NCI-H1048 (cell line): ENCODE measurements around the gene ZFAND3.

Source experiments
- DNase-seq: peaks from one replicate; lab custom pipeline; 2025; lab: John Stamatoyannopoulos, UW

ZFAND3 gene

GRCh38 chr6:38004908-38005307 is 185.4 kb downstream of the ZFAND3 start:
- DNase-seq: no peak

GRCh38 chr6:38011937-38012336 is 192.4 kb downstream of the ZFAND3 start:
- DNase-seq: no peak

GRCh38 chr6:38012573-38012972 is 193.0 kb downstream of the ZFAND3 start:
- no peak for DNase-seq

GRCh38 chr6:38015341-38015740 is 195.8 kb downstream of the ZFAND3 start:
- DNase-seq: no peak

DNA sequence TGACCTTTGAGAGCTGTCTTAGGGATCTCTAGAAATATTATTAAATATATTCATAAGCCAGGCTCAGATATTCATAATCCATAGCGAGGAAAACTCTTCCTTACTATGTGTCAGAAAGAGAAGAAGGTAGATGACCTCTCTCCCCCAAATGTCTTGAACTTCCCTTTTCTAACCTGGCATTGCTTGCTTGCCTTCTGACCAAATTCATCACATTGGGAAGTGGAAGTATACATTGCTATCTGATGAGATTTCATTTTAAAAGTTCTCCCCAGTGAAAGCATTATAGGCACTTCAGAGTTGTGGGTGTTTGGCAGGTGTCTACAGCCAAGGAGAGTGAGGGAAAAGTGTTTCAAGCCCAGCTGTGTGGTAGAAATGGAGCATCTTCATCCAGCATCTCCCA is 197.3 kb downstream of the ZFAND3 start:
- DNase-seq: no peak

- no peak for DNase-seq
These were observed 199.2 kb downstream of the ZFAND3 start for GRCh38 chr6:38018755-38019165.

- DNase-seq: no peak
These were observed 201.1 kb downstream of the ZFAND3 start for GRCh38 chr6:38020593-38020992.

DNA sequence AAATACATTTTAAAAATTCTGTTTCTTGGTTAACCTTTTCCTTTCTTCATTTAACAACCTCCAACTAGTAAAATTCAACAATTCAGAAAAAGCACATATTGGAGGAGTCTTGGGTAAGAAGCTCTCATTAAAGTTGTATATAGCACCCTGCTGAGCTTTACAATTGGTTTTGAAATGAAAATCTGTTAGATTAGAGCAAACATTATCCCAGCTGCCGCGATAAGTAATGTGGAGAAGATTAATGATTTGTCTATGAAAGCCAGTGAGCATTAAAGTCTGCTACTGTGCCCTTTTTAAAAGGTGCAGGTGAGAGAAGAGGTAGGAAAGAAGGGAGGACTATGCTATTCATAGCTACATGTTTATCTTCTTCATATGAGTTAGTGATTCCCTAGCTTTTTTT is 201.5 kb downstream of the ZFAND3 start:
- DNase-seq: no peak

DNA sequence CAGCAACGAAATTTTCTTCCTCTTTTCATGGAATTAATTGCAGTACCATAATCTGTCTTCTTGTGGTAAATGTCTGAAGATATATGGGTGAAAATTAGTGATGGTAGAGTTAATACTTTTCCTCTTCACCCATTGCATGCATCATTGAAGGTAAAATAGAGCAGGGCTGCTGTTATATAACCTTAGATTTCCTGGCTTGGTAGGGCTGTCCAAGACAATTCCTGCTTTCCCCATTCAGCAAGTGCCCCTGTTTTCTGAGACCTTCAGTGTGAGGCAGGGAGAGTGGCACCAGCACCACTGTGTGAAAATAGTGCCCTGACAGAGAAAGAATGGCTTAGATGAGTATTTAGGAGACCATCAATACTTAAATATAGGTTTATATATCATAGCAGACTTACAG is 202.0 kb downstream of the ZFAND3 start:
- DNase-seq: no peak

GRCh38 chr6:38022688-38023087 is 203.2 kb downstream of the ZFAND3 start:
- no peak for DNase-seq

DNA sequence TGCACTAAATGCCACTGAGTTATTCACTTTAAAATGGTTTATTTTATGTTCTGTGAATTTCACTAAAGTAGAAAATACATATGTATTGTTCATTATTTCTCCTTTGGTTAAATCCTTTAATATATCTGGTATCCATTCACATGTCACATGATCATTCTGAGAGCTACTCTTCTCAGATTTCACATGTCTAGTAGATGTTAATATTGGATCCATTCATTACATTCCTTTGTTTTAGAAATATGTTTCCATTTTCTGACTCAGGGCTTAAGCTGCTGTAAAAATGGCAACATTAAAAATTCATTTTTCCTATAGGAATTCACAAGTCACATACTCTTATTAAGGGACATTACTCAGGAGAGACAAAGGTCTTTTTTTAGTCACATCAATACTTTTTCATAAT is 205.4 kb downstream of the ZFAND3 start:
- no peak for DNase-seq

GRCh38 chr6:38025451-38025850 is 205.9 kb downstream of the ZFAND3 start:
- DNase-seq: no peak

GRCh38 chr6:38027685-38028373 is 208.3 kb downstream of the ZFAND3 start:
- DNase-seq: no peak

DNA sequence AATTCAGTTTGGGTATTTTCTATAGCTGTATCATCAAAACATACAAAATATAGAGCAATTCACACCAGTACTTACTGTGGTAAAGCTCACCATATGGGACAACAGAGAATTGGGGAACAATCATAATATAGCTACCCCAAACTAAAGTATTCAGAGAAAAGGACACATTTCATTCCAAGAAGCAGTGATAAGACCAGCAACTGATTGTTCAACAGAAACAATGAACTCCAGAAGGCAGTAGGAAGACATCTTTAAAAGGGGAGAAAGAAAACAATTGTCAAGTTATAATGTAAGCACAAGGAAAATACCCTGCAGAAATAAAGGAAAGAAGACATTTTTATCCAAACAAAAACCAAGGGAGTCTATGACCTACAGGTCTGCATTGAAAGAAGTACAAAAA is 210.9 kb downstream of the ZFAND3 start:
- no peak for DNase-seq

- DNase-seq: no peak
These were observed 213.3 kb downstream of the ZFAND3 start for GRCh38 chr6:38032797-38033196.

GRCh38 chr6:38033442-38033982 is 214.0 kb downstream of the ZFAND3 start:
- no peak for DNase-seq

DNA sequence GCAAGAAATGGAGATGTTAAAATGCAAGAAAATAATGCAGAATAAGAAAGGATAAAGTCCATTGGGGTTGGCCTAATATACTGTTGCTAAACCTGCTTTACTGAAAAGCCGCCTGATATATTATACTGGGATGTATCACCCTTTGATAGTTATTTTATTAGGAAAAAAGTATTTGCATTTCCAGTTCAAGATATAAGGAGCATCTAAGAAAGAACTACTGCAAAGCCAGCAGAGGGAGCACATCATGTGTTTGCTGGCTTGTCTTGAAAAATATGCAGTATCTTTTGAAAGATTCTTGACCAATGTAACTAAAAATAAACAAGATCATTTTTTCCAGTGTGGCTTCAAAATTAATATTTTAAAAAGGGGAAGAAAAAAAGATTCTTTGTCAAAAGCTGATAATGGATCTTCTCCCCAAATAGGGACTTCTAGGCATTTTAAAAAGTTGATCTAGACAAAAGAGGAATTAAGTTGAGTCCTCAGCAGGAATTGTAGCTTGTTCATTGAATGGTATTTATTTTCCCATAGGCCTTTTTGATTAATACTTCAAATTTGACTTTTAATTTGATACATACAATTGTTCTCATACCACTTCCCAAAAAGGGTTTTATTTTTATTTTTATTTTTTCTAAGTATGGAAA is 214.9 kb downstream of the ZFAND3 start:
- no peak for DNase-seq

DNA sequence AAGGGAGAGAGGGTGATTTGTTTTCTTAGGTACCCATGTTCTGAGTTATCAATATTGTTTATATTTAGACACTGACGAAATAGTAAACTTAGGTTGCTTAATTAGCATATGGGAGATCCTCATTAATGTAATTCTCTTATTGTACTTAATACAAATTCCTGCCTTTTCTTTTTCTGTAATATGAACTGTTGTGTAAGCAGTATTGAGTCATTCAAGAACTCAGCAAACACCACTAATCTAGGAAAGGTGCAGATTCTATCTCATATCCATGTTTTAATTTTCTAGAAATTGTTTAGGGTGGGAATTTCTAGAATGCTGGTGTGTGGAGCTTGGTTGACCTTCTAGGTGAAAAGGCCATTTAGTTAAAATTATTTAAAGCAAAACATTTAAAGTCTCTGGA is 216.0 kb downstream of the ZFAND3 start:
- no peak for DNase-seq

- DNase-seq: no peak
These were observed 220.0 kb downstream of the ZFAND3 start for GRCh38 chr6:38039502-38039901.

DNA sequence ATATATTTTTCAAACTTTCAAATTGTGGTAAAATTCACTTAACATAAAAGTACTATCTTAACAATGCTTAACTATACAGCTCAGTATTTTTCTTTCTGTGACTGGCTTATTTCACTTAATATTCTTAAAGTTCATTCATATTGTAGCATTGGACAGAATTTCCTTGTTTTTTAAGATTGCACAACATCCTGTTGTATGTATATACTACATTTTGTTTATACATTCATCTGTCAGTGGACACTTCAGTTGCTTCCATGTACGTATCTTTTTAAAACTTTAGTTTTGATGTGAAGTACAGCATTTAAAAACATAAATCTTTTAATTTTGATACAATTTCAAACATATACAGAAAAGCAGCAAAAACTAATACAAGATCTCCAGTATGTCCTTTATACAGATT is 220.7 kb downstream of the ZFAND3 start:
- no peak for DNase-seq

- DNase-seq: no peak
These were observed 223.8 kb downstream of the ZFAND3 start for GRCh38 chr6:38043259-38043753.

DNA sequence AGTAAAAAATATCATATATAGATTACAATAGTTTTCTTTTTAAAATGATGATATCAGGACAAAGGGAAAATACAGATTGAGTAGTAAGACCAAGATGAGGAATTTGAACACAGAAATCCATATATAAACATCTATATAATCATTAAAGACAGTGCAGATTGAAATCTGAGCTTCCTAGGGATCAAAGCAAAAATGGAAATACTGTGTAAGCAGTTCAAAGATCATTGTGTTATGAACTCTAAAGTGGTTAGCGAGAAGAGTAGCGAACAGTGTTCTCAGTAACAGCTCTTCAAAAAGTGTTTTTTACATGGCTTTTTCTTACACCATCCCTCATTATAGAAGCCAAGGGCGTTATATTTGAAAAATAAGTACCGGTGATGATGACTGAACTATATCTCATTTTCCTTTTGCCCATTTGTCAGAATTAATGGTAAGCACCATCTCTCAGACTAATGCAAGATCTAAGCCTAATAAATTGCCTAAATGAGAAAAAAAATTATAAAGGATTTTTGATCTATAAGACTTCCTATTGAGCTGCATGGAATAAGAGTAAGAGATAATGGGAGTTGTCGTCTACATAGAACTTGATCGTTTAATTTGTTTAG is 226.3 kb downstream of the ZFAND3 start:
- no peak for DNase-seq

DNA sequence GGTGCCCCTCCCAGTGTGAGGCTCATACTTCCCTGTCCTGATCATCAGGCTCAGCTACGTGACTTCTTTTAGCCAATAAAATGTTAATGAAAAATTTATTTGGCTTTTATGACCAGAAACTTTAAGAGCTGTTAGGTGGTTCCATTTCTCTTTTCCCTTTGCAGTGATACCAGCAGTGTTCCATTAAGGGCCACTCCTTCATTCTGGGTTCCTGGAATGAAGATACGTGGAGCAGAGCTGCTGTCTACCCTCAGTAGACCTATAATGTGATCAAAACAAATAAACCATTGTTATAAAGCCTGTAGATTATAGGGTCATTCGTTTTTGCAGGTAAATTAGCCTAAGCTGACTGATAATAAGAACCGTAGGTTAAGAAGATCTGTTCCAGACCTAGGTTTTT is 228.0 kb downstream of the ZFAND3 start:
- DNase-seq: no peak
